ENCODE data around the gene DRC3.

The DRC3 gene

DNA sequence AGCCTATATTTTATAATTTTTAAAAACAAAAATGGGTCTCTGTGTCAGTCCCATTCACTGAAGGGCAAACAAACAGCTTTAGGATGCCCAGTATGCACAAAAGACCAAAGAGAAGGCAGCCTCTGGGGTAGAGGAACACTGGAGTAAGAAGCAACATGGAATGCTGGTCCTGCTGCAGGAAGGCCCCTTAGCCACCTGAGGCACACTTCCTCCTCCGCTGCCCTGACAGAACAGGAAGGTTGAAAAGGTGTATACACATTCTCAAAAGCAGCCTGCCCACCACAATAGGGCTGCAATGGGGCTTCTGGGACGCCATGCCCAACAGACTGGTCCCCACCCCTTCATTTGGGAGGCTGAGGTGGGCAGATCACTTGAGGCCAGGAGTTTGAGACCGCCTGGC is 20.0 kb upstream of the DRC3 start:
- TF ChIP-seq, protein P1, sequence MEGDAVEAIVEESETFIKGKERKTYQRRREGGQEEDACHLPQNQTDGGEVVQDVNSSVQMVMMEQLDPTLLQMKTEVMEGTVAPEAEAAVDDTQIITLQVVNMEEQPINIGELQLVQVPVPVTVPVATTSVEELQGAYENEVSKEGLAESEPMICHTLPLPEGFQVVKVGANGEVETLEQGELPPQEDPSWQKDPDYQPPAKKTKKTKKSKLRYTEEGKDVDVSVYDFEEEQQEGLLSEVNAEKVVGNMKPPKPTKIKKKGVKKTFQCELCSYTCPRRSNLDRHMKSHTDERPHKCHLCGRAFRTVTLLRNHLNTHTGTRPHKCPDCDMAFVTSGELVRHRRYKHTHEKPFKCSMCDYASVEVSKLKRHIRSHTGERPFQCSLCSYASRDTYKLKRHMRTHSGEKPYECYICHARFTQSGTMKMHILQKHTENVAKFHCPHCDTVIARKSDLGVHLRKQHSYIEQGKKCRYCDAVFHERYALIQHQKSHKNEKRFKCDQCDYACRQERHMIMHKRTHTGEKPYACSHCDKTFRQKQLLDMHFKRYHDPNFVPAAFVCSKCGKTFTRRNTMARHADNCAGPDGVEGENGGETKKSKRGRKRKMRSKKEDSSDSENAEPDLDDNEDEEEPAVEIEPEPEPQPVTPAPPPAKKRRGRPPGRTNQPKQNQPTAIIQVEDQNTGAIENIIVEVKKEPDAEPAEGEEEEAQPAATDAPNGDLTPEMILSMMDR (IDR thresholded peaks at IDR 0.05): no peak

DNA sequence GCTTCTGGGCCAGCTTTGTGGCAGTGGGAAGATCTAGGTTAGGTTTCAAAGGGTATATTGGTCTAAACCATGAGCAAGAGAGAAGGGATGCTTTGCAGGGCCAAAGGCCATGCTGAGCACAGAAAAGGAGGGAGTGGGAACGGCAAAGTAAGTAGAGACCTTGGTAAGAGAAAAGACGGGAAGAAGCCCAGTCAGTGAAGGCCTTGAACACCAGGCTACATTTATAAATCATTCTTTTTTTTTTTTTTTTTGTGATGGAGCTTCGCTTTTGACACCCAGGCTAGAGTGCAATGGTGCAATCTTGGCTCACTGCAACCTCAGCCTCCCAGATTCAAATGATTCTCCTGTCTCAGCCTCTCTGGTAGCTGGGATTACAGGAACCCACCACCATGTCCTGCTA is 18.6 kb upstream of the DRC3 start:
- TF ChIP-seq, protein P1 (IDR thresholded peaks at IDR 0.05): no peak

DNA sequence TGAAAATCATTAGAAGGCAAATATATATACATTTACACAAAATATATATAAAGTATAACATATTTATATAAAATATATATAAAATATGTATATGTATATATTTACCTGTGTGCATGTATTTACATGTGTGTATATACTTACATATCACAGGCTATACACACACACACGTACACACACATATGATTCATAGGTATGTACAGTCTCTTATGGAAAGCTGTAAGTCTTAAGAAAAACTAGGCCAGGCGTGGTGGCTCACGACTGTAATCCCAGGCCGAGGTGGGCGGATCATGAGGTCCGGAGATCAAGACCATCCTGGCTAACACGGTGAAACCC is 15.1 kb upstream of the DRC3 start:
- TF ChIP-seq, protein P1 (IDR thresholded peaks at IDR 0.05): no peak

DNA sequence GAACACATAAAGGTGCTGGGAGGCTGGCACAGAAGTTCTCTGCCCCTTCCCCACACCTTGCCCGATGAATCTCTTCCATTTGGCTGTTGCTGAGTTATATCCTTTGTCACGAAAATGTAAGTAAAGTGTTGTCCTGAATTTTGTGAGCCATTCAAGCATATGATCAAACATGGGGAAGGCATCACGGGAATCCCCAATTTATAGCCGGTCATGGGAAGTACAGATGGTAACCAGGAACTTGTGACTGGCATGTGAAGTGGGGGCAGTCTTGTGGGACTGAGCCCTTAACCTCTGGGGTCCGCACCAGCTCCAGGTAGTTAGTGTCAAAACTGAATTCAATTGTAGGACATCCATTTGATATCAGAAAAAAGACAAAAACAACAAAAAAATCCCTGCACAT is 13.7 kb upstream of the DRC3 start:
- TF ChIP-seq, protein P1 (IDR thresholded peaks at IDR 0.05): no peak

DNA sequence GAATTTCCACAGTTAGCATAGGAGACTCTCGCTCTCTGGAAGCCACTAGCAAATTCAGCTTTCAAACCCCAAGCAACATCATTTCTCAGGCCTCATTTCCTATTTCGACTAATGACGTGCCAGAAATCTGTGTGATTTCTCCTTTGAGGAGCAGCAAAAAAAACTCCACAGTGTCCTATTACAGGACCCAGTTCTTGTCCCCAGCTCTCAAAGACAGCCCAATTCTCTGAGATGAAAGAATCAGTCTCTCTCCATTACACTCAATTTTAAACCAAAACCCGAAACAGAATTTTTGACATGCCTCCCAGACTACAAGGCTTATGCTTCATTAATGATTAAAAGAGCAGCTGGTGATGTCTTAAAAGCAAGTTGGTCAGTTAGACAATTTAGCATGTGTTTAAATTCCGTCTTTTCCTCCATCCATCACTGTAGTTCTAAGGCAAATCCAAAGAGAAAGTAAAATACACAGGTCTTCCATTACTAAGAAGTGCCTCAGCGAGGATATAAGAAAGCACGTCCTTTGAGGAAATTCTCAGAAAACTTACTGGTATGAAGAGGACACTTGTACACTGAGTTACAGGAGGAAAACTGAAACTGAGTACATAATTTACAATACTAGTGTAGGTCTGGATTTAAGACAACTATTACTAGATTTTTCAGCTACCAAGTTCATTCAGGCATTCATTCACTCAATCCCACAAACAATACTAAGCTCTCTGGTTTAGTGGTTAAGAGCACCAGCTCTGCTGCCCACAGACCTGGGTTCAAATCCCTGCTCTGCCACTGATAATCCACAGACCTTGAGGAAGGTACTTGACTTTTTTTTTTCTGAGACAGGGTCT is 12.9 kb upstream of the DRC3 start:
- TF ChIP-seq, protein P1 (IDR thresholded peaks at IDR 0.05): no peak

DNA sequence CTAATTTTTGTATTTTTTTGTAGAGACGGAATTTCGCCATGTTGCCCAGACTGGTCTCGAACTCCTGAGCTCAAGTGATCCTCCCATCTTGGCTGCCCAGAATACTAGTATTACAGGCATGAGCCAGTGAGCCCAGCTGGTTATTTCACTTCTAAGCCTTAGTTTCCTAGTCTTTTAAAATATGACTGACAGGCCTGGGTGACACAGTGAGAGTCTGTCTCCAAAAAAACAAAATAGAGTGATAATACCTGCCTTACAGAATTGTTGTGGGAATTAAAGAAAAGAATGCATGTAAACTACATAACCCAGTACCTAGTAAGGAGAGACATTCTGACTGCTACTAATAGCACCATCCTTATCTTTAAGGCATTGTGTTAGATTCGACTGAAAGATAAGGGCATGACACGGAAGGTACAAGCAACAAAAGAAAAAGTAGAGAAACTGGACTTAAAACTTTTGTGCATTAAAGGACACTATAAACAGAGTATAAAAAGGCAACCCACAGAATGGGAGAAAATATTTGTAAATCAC is 12.1 kb upstream of the DRC3 start:
- TF ChIP-seq, protein P1 (IDR thresholded peaks at IDR 0.05): no peak

DNA sequence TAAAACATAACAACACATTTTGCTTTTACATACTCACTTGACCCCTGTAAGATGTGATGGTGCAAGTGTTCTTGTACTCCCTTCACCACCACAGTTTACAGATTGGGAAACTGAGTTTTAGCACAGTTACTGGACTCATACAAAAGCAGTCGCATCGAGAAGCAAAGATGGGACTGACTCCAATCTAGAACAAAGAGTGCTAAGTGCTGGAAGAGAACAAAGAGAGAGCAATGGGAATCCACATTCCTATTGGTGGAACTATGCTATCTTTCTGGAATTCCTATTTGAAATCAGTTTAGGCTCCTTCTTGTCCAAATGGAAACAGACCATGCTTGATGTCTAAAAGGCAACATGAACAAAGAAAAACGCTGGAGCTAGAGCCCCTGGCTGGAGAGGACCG is 9.6 kb upstream of the DRC3 start:
- TF ChIP-seq, protein P1 (IDR thresholded peaks at IDR 0.05): no peak
